HG03066 (cell line): ENCODE measurements around the gene SRBD1.

Experiments
- ATAC-seq: cut with Tn5 transposase; IDR thresholded peaks from one replicate; pipeline ENCODE4 v1.9.1; 2021; ENCODE audit warnings: low read depth; ENCODE audit not compliant: unreplicated experiment

SRBD1 gene

DNA sequence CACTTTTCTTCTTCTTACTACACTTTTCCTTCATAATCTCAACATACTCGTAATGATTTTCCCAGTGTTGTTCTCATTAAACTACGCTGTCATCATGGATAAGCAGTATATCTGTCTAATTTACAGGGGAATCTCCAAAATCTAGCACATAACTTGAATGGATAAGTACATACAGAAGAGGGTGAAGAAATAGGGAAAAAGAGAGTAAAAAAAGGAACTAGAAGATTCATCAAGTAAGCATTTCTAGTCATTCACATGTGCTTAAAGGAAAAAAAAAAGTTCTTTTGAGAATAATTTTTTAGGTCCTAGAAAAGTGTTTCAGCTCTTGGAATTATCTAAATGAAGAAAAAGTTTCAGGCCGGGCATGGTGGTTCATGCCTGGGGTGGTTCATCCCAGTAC lies 51.6 kb downstream of the SRBD1 start:
- ATAC-seq: no peak

DNA sequence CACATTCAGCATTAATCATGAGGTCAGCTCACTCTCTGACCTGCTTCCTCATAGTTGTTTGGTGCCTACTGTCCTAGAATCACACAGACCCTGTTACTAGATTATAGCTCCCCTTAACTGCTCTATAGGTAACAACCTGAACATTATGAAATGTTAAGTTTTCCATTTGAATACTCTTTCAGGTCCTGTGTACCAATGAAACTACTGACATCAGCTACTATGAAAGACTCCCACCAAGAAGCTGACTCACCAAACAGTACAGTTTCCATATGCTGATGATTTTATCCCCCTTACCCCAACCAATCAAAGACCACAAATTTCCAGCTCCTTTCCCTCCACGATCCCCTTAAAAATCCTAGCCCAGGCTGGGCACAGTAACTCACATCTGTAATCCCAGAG lies 56.3 kb downstream of the SRBD1 start:
- no peak for ATAC-seq

DNA sequence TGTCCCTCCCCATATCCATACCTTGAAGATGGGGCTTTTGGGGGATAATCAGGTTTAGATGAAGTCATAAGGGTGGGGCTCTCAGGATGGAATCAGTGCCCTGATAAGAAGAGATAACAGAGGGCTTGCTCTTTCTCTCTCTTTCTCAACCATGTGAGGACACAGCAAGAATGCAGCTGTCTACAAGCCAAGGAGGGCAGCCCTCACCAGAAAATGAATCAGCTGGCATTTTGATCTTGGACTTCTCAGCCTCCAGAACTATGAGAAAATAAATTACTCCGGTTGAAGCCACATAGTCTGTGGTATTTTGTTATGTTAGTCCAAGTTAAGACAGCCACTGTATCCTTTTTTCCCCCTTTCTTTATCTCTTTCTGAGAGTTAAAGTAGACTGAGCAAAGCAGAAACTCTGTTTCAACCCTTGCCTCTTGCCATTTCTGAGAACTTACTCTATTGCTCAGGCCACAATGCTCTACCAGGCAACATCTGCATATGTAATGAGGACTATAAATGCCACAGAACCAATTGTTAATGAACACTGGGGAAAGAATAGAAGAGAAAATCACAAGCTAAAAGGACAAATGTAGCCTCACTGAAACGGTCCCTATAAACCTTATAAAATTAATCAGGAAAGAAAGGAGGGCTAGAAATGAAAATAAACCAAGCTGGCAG lies 56.9 kb downstream of the SRBD1 start:
- ATAC-seq: no peak

DNA sequence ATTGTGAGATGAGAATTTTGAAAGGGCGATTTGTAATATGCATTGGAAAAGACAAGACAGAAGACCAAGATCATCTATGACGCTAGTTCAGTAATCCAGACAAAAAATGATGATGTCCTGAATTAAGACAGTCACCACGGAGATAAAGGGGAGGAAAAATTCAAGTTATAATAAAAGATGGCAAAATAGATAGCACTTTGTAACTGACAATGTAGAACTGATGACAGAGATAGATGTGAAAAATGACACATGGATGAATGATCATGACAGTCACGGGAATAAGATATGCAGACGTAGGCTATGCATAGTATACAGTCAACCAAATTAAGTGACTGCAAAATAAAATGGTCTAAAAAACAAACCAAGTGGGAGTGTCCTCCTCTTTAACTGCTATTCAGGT lies 59.2 kb downstream of the SRBD1 start:
- no peak for ATAC-seq

GRCh38 chr2:45545943-45546342 lies 65.1 kb downstream of the SRBD1 start:
- ATAC-seq: no peak

- ATAC-seq: no peak
Measured at GRCh38 chr2:45543257-45543656, 67.8 kb downstream of the SRBD1 start.

DNA sequence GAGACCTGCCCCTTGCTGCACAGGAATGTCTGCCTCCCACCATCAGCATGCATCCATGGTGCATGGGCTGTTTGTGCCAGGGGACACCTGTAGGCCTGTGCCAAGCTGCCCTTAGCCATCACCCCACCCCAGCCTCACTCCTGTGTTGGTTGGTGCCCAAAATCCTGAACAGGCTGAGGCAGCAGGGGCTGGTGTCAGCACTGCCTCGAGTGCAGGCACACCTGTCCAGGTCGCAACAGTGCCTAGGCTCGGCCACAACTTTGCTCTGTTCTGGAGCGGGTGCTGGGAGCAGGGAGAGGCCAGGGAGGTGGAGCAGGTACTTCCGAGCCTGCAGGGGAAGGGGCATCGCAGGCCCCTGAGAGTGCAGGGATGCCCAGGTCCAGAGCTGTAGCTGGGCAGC lies 69.1 kb downstream of the SRBD1 start:
- no peak for ATAC-seq

DNA sequence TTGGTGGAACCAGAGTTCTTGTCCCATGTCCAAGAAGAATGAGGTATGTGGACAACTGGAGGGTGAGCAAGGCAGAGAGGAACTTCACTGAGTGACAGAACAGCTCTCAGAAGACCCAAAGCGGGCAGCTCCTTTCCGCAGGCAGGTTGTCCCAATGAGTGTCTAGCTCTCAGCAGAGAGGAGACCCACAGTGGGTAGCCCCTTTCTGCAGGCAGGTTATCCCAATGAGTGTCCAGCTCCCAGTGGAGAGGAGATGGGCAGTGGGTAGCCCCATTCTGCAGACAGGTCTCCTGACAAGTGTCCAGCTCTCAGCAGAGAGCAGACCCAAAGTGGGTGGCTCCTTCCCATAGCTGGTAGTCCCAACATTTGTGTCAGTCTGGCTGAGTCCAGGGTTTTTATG lies 69.6 kb downstream of the SRBD1 start:
- ATAC-seq: no peak

GRCh38 chr2:45540942-45541341 lies 70.1 kb downstream of the SRBD1 start:
- no peak for ATAC-seq

GRCh38 chr2:45533771-45534170 lies 77.3 kb downstream of the SRBD1 start:
- no peak for ATAC-seq

GRCh38 chr2:45532181-45532580 lies 78.9 kb downstream of the SRBD1 start:
- ATAC-seq: no peak

DNA sequence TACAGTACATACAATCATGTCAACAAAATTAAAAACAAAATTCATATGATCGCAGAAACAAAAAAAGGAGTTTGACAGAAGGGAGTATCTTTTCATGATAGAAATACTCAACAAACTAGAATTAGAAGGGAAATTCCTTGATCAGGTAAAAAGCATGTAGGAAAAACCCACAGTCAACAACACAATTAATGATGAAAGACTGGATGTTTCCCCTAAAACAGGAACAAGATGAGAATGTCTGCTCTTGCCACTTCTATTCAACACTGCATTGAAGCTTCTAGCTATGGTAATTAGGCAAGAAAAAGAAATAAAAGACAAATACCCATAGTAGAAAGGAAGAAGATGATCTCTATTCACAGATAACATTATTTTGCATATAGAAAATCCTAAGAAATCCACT lies 87.1 kb downstream of the SRBD1 start:
- no peak for ATAC-seq

DNA sequence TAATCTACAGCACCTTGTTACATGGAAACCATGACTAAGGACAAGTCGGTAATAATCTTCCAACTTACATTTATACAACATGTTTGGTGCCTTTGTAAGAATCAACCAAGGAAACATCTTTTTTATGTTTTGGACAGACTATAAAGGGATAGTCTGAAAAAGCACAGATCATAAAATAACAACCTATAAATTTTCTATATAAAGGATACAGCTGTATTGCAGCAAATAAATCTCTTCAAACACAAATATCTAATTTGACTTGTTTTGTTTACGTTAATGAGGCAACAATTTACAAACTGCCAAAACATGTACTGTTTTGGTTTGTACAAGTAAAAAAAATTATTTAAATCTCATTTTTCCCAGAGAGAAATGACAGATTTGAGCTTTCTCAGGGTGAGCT lies 92.5 kb downstream of the SRBD1 start:
- no peak for ATAC-seq

GRCh38 chr2:45510701-45511420 lies 100.2 kb downstream of the SRBD1 start:
- no peak for ATAC-seq

DNA sequence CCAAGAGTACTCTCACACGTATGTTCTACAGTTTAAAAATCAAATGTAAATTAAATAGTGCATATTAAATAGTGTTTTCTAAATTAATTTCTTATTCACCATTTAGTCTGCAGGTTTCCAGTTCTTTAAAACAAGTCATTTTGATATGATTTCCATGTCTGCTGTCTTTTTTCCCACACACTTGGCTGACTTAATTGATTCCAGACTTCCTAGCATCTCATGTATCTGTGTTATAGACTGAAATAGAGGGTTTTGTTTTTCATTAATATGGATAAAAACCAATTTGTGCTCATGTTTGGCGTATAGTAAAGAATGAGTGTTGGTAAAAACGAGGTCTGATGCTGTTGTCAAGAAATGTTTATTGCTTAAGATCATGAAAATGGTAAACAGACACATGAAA lies 104.3 kb downstream of the SRBD1 start:
- ATAC-seq: no peak

GRCh38 chr2:45505138-45505537 lies 105.9 kb downstream of the SRBD1 start:
- ATAC-seq: no peak

DNA sequence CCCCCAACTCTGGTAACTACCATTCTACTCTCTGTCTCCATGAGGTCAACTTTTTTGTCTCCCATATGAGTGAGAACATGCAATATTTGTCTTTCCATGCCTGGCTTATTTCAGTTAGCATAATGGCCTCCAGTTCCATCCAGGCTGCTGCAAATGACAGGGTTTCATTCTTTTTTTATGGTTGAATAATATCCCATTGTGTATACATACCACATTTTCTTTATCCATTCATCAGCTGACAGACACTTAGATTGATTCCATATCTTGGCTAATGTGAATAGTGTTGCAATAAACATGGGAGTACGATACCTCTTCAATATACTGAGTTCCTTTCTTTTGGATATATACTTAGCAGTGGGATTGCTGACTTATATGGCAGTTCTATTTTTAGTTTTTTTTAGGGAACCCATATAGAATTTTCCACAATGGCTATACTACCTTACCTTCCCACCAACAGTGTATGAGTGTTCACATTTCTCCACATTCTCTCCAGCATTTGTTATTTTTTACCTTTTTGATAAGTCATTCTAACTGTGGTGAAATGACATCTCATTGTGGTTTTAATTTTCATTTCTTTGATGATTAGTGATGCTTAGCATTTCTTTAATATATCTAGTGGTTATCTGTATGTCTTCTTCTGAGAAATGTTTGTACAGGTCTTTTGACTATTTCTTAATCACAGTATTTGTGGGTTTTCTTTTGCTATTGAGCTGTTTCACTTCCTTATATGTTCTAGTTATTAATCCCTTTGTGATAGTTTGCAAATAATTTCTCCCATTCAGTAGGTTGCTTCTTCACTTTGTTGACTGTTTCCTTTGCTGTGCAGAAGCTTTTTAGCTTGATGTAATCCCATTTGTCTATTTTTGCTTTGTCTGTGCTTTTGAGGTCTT lies 112.2 kb downstream of the SRBD1 start:
- no peak for ATAC-seq

- ATAC-seq: peak; percentile 85
Measured at GRCh38 chr2:45497355-45497754, 113.7 kb downstream of the SRBD1 start.

GRCh38 chr2:45496869-45497268 lies 114.2 kb downstream of the SRBD1 start:
- no peak for ATAC-seq

DNA sequence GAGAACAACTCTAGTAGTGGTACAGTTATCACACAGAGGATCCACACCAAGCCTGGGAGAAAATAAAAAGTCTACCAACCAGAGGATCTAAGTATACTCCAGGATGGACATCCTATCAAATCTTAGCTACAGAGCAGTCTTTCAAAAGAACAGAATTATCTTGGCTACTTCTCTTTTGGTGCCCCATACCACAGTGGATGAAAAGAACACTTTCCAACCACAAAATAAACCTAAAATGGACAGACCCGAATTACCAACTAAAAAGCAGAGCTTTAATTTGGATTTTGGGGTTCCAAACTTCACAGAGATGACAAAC lies 116.1 kb downstream of the SRBD1 start:
- ATAC-seq: no peak

GRCh38 chr2:45494275-45494977 lies 116.6 kb downstream of the SRBD1 start:
- no peak for ATAC-seq
